GM19099 (cell line): ENCODE measurements around the gene SARNP.

Source experiments
- POLR2A ChIP-seq: IDR thresholded peaks from 3 replicates; pipeline ENCODE4 v1.6.1; 2011; ENCODE audit warnings: low read depth; ENCODE audit not compliant: insufficient read length; ENCODE audit errors: extremely low read depth

SARNP gene

DNA sequence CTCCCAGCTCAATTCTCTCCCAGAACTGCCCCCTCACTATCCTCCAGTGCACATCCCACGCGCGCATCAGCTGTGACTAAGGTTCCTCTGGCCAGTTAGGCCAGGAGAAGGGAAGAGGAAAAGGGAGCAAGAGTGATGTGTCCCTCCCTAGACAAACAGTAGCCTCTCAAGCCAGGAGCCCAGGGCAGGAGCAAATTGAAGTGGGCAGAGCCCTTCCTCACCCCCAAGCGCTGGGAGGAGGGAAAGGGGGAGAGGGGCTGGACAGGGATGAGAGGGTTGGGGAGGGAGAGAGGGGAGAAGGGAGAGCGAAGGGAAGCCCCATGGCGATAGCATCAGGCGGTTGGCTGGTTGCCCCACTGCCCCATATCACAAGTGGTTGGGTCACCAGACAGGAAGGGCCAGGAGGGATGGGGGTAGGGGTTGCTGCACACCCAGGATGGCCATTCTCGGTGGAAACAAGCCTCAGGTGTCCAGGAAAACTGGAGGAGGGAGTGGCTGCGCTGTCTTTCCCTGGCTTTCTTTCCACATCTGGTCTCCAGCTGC lies 89.8 kb downstream of the SARNP start:
- no peak for TF ChIP-seq POLR2A

DNA sequence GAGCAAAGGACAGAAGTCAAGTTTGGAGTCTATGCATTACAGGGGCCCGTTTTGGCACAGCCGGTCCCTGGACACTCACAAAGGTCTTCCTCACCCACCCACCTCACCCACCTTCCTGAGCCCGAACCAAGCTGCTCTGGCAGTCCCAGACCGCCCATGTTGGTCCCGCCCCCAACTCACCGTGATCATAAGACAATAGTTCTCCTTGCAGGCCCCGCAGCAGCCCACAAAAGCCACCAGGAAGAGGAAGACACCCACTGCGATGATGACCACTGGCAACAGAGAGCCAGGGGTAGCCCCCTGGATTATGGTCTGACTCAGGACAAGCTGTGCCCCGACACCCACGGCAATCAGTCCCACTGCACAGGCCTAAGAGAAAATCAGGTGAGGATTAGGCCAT lies 90.6 kb downstream of the SARNP start:
- no peak for TF ChIP-seq POLR2A

DNA sequence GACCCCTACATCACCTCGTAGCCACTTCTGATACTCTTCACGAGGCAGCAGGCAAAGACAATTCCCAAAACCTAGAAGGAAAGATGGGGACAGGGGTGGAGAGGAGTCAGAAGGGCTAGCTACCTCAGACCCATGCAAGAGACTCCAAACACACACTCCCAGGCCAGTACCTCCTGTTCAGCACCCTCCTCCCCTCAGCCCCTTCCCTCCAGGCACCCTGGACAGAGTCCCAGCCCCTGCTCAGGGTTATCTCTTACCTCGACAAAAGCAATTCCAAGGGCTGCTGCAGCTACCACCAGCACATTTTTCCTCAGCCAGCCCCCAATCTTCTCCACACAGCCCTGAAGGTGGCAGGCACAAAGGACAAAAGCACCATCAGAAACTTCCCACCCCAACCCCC lies 92.0 kb downstream of the SARNP start:
- no peak for TF ChIP-seq POLR2A

- no peak for TF ChIP-seq POLR2A
These were observed 92.6 kb downstream of the SARNP start for GRCh38 chr12:55724940-55725309.

GRCh38 chr12:55724226-55724939 lies 93.1 kb downstream of the SARNP start:
- TF ChIP-seq POLR2A = no peak

- TF ChIP-seq POLR2A = no peak
These were observed 93.9 kb downstream of the SARNP start for GRCh38 chr12:55723516-55724225.

GRCh38 chr12:55722948-55723347 lies 94.6 kb downstream of the SARNP start:
- no peak for TF ChIP-seq POLR2A

- no peak for TF ChIP-seq POLR2A
These were observed 95.8 kb downstream of the SARNP start for GRCh38 chr12:55721601-55722213.

DNA sequence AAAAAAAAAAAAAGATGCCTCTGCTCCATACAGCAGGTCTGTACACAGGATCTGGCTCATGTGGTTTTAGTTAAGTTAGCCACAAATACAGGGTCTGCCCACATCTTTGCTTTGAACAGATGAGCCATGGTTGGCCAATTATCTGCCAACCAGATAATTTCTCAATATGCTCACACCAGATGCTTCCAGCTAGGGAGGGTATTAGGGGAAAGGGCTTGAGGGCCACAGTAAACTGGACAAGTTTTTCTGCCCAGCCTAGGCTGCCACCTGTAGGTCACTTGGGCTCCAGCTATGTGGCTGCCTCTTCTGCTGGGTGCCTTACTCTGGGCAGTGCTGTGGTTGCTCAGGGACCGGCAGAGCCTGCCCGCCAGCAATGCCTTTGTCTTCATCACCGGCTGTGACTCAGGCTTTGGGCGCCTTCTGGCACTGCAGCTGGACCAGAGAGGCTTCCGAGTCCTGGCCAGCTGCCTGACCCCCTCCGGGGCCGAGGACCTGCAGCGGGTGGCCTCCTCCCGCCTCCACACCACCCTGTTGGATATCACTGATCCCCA lies 96.6 kb downstream of the SARNP start:
- no peak for TF ChIP-seq POLR2A

- TF ChIP-seq POLR2A = no peak
These were observed 97.4 kb downstream of the SARNP start, which contains the start of gene RDH5 for GRCh38 chr12:55720071-55720564. Gene RDH5 (plus strand): TSS chr12:55720393. CDS start chr12:55721185, 792 bp downstream.

DNA sequence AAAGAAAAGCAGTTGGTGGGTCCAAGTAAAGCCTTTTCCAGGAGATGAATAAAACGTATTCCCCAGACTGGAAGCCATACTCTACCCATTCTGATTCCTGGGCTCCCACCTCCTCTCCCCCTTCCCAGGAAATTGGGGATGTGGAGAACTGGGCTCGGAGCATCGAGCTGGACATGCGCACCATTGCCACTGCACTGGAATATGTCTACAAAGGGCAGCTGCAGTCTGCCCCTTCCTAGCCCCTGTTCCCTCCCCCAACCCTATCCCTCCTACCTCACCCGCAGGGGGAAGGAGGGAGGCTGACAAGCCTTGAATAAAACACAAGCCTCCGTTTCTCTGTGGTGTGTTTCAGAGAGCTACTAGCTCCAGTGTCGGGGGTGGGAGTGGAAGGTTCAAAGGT lies 98.2 kb downstream of the SARNP start:
- TF ChIP-seq POLR2A = no peak

GRCh38 chr12:55718624-55719275 lies 98.8 kb downstream of the SARNP start:
- no peak for TF ChIP-seq POLR2A

DNA sequence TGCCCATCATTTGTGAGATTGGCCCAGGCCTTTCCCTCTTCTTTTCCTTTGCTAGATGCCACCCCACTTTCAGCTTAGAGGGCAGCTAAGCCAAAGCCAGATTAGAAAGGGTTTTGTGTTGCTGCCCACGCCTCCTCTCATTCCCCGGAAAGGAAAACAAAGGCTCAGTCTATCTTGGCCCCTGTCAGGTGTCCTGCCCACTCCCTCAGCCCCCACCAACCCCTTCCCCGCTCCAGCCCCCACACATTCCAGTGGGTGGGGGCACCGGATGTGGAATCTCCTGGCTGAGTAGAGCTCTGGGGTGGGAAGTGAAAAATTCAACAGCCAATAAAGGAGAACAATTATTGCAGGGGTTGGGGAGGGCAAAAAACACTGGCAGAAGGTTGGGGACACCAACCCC lies 99.5 kb downstream of the SARNP start:
- TF ChIP-seq POLR2A = no peak
